Measurements from ENCODE around the gene PLA2G4B.

The PLA2G4B gene

GRCh38 chr15:41809121-41809520, 29.5 kb upstream of the PLA2G4B start:
- no peak for DNase-seq

DNA sequence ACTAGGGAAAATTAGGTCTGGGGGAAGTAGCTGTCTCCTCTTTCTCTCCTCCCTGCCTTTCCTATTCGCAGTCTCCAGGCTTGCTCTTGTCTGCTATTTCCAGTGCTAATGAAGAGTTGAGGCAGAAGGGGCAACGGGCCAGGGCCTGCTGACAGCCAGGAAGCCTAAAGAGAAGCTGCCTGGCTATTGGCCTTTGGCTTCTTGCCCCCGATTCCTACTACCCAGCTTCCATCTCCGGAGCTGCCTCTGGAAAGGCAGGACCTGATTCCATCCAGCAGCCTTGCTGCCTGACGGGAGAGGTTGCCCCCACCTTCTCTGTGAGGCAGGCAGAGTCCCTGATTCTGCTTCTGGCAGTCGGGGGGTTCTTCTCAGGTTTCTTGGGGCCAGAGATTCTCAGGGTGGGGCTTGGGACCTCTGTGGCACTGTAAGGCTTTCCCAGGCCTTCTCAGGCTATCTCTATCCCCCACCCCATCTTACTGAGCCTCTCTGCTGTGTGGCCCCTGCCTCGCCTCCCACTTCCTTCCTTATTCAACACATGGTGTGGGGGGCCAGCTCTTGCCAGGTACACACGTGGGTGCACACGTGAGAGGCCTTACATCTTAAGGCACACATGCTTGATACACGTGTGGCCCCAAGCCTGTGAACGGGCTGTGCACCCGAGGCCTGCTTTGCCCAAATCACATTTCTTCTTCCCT, 29.0 kb upstream of the PLA2G4B start:
- no peak for DNase-seq

DNA sequence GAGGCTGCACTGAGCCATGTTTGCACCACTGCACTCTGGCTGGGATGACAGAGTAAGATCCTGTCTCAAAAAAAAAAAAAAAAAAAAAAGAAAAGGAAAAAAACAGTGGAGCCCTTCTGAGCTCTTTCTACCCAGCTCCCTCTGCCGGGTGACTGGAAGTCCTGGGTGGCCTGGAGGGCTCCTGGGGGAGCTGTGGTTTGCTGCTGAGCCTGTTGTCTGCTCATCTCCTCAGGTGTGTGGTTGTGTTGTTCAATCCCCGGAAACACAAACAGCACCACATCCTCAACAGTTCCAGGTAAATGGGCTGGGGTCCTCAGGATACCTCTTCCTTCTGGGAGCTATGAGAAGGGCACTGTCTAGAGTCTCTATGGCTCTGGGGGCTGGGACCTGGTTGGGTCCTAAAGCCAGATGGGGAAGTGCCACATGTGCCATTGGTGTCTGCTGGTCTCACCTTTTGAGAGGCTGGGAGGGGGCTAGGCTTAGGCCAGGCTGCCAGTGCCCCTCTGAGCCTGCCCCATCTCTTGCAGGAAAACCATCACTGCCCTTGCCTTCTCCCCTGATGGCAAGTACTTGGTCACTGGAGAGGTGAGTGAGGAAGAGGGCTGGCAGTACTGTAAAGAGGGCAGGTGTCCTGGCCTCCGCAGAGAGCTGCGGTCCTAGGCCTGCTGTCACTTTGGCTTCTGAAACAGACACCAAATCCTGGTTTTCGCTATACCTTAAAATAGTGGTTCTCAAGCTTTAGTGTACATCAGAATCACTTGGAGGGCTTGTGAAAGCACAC, 27.8 kb upstream of the PLA2G4B start:
- no peak for DNase-seq

GRCh38 chr15:41811432-41812195, 27.0 kb upstream of the PLA2G4B start:
- DNase-seq, result peak; percentile 76

GRCh38 chr15:41812820-41813375, 25.7 kb upstream of the PLA2G4B start:
- no peak for DNase-seq

DNA sequence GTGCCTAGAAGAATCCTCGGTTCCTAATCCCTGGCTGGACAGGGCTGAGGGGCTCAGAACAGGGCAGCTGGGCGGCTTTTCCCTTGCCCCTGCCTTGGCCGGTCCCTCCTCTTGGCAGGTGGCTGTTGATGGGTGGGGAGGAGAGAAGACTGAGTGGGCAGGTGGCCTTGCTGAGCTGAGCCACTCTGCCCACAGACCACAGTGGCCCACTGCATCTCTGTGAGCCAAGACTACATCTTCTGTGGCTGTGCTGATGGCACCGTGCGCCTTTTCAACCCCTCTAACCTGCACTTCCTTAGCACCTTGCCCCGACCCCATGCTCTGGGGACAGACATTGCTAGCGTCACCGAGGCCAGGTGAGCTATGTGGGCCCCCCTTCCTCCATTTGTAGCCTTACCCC, 25.2 kb upstream of the PLA2G4B start:
- no peak for DNase-seq

- no peak for DNase-seq
Measured at GRCh38 chr15:41814534-41814933, 24.1 kb upstream of the PLA2G4B start.

DNA sequence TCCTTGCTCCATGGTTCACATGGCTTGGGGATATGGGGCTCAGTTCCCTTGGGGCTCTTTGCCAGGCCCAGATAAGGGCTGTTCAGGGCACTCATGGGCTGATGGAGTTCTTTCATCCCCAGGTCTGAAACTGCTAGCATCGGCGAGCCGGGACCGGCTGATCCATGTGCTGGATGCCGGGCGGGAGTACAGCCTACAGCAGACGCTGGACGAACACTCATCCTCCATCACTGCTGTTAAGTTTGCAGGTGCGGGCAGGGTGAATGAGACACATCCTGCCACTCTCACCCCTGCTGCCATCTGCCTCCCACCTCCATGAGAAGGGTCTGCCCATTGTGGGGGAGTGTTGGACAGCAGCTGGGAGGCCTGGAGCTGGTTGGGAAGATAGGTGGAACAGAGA, 21.9 kb upstream of the PLA2G4B start:
- DNase-seq, result no peak

GRCh38 chr15:41817327-41817726, 21.3 kb upstream of the PLA2G4B start:
- DNase-seq, result no peak

DNA sequence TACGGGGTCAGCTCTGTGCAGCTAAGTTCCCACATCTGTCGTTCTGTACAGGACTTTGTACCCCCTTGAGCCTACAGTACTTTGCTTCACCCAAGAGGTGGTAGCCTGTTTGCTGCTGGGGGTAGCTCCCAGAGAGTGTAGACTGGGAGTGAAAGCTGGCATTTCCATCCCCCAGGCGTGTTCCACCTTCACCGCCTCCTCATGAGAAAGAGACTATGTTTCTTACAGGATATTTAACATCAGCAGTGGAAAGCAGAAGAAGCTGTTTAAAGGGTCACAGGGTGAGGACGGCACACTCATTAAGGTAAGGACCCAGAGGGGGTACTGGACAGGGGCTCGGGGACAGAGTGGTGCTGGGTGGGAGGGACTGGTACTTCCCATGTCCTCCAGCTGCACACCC, 20.9 kb upstream of the PLA2G4B start:
- DNase-seq, result no peak

GRCh38 chr15:41819455-41820050, 19.1 kb upstream of the PLA2G4B start:
- DNase-seq, result no peak

GRCh38 chr15:41820791-41821423, 17.7 kb upstream of the PLA2G4B start:
- no peak for DNase-seq

DNA sequence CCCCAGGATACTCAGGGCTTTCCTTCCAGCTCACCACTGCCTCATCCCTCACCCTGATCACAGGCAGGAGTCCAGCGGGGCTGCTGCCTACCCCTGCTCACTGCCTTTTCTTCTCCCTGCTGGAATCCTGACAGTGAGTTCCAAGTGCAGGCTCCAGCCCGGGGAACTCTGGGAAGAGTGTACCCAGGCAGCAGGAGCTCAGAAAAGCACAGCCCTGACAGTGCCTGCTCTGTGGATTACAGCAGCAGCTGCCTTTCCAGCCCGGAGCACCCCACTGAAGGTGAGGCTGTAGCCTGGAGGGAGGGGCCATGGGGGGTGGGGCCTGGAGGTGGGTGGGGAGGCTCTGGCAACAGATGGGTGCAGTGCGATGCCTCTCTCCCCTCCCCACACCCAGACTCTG, 16.8 kb upstream of the PLA2G4B start:
- no peak for DNase-seq

GRCh38 chr15:41822471-41822870, 16.2 kb upstream of the PLA2G4B start:
- no peak for DNase-seq

- no peak for DNase-seq
Measured at GRCh38 chr15:41822957-41823356, 15.7 kb upstream of the PLA2G4B start.

GRCh38 chr15:41823502-41823901, 15.1 kb upstream of the PLA2G4B start:
- DNase-seq, result no peak

GRCh38 chr15:41824062-41824745, 14.4 kb upstream of the PLA2G4B start:
- no peak for DNase-seq

- DNase-seq, result no peak
Measured at GRCh38 chr15:41825145-41825544, 13.5 kb upstream of the PLA2G4B start.

GRCh38 chr15:41825572-41826535, 12.8 kb upstream of the PLA2G4B start:
- no peak for DNase-seq

DNA sequence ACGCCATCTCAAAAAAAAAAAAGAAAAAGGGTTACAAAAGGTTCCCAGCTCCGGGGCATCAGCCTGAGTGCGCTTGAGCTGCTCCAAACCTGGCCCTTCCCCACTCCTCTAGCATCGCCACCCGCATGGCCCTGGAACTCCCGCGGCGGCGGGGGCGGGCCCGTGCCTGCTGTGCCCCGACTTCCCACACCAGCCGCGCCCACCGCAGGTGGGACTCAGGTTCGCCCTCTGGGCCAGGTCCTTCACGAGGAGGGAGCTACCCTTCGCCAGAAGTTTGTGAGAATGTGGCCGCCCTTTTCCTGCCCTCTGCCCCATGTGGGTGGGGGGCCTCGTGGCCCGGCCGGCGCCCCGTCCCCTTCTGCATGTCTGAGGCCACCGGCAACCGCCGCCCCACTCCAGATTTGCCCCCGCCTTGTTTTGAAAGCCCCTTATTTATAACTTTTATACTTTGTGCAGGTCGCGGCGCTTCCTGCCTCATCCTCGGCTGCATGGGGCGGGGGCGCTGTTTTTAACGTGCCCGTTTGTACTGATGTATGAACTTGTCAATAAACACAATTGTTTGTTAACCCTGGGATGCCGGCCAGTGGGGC, 11.3 kb upstream of the PLA2G4B start:
- DNase-seq, result no peak

Measured in activated CD4-positive, alpha-beta T cell treated with anti-CD3 and anti-CD28 coated beads, Interleukin-2, amount 50 U/mL, for 16 hours (primary cell).